Skin epidermis (tissue), 12 donors: ENCODE results near the gene ASAP2.
A peak's percentile ranks its signal among the peaks of the same experiment; 100 is the strongest.

Source experiments
- H3K27ac ChIP-seq, 21 experiments: fragments of 200-600 bp; sonication (generic) in 11 of 21; one replicate each; pipeline ENCODE4 v1.5.0; 2020; ENCODE audit warnings: mild to moderate bottlenecking in 3 of 21, inconsistent platforms in 2 of 21, moderate library complexity in 2 of 21
- H3K4me3 ChIP-seq, 7 experiments: fragments of 200-600 bp; sonication (generic) in 2 of 7; one replicate each; pipeline ENCODE4 v1.5.0; 2020; ENCODE audit warnings: inconsistent platforms in 2 of 7, mild to moderate bottlenecking in 2 of 7, moderate library complexity in 1 of 7

Gene ASAP2

DNA sequence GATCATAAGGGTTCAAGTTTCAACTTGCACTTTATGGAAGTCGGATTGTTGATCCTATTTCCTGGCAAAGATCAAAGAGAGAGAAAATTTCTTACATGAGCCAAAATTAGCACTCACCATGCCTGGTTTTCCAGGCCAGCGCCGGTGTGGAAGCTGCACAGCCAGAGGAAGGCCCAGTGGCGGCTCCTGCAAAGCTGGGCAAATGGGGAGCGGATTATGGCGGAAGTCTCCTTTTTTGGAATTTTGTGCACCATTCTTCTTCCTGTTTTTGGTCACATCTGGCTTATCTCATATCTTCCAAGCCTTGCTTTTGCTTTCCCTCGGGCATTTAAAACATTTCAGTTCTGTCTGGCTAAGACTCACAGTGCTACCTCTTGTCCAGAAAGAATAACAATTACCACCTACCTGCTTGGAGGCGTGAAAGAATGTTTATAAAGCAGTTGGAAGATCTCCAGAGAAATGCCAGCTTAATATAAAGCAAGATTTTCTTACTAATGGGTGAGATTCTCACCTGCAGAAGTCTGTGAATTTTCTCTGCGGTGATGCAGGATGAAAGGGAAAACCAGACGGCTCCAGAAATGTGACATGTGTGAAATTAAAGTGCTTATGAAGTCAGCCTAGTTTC is 94.3 kb downstream of the ASAP2 start:
- peak overlapping the region in 2 of 21 experiments; percentile 7 to 44 for H3K27ac ChIP-seq
- H3K4me3 ChIP-seq = no peak overlapping the region

DNA sequence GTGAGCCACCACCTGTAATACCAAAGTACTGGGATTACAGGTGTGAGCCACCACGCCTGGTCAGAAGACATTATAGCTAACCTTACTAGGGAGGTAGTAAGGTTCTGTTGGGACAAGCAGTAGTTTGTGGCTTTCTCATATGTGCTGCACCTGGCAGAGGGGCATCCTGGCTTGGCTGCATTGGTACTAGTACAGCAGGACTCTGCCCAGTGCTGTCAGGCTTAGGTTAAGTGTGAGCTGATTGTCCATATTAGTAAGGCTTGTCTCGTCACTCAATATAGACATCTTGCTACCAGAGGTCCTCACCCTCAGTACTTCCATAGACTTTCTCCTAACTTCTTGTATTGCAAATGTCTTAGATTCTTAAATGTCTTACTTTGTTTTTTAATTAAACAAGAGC is 96.1 kb downstream of the ASAP2 start:
- no peak overlapping the region for H3K4me3 ChIP-seq
- no peak overlapping the region for H3K27ac ChIP-seq

DNA sequence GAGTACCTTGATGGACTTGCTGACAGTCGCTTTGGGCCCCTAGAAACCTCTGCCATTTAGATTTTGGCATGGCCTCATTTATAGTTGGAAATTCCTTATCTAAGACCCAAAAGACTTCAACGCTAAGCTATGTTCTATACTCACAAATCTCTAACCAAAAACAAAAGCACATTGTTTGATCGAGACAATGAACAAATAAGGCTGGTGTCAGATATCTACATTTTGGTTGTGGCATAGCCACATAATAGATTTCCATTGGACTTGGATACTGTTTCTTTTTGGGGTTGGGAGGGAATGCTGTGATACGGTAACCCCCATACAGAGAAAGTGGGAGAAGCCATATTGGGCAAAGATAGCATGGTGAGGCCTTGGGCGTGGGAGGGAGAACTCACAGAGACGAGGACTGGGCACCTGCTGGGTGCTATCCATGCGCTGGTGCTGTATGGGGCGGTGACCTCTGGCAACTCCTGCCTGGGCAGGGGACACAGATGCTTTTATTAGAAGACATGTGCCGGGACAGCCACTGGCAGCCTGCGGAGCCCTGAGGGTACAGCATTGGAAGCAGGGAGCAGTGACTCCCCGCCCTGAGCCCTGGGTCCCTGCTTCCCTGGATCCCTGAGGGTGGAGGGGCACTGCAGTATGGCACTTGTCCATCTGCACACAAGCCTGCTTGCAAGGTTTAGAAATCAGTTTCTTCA is 97.1 kb downstream of the ASAP2 start:
- H3K27ac ChIP-seq = no peak overlapping the region
- H3K4me3 ChIP-seq = no peak overlapping the region

DNA sequence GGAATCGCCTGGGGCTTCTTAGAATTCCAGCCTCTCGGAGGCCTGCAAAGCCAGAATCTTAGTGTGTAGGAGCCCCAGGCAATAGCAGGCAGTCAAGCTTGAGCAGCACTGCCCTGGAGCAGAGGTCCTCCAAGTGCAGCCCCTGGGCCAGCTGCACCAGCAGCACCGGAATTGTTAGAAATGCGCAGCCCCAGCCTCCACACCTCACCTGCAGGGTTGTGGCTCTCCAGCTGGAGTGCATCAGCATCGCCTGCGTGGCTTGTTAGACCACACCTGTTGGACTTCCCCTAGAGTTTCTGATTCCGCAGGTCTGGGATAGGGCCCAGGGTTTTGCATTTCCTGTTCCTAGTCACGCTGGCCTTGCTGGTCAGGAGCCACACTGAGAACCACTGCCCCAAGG is 100.3 kb downstream of the ASAP2 start:
- Histone ChIP-seq H3K27ac (peak overlapping the region in 4 of 21 experiments; percentile 18 to 74 (median 46)), H3K4me3 (no peak overlapping the region)

DNA sequence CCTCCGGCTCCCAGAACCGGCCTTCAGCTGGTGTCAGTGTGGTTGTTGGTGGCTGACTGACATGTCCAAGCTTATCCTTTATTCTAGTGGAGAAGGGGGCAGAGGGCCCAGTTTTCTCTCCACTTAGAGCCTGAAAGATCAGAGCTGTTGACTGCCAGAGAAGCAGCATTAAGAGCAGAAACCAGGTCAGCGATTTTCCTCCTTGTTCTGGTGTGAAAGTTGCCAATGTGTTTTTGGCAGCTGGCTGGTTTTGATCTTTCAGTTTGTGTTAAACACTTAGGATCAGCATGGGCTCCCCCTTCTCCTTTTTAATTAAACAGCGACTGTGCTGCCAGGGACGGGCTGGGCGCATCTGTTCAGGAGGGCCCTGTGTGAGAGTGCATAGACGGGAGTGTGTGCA is 100.9 kb downstream of the ASAP2 start:
- no peak overlapping the region for H3K4me3 ChIP-seq
- peak overlapping the region in 4 of 21 experiments; percentile 18 to 74 (median 46) for H3K27ac ChIP-seq

DNA sequence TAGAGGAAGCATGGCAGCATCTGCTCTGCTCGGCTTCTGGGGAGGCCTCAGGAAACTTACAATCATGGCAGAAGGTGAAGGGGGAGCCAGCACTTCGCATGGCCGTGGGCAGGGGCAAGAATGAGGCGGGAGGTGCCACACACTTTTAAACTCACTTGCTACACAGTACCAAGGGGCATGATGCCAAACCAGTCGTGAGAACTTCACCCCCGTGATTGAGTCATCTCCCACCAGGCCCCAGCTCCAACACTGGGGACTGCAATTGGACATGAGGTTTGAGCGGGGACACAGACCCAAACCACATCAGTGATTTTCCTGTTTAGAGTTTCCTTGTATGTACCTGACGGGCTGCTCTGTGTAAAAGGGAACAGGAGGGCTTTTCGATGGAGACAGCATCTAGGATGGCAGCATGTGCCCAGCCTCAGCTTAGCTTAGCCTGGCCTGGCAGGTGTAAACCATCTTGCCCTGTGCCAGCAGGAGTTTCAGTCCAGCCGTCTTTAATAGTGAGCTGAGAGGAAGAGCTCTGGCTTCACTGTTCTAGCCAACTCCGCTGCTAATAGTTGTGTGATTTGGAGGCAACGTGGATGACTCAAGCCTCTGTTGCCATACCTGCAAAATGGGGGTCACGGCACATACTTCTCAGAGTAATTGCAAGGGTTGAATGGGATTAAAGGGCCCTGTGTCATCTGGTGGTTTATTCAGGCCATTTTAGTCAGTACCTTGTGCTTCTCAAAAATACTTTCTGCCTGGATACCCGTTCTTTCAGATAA is 101.8 kb downstream of the ASAP2 start:
- Histone ChIP-seq H3K27ac (peak overlapping the region in 2 of 21 experiments; percentile 35 to 41), H3K4me3 (no peak overlapping the region)

DNA sequence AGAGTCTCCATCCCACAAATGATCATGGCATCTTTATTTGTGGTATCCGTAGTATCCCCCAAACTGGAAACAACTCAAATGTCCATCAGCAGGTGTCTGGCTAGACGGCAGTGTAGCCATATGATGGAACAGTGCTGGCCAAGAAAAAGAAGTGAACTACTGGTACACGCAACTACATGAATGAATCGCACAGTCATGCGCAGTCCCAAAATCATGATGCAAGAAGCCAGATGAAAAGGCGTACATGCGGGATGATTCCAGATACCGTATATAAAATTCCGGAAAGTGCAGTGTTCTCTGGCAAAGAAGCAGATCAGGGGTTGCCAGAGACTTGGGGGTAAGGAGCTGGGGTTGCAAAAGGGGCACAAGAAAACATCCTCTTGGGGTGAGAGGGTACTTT is 102.5 kb downstream of the ASAP2 start:
- H3K27ac ChIP-seq = no peak overlapping the region
- H3K4me3 ChIP-seq = no peak overlapping the region

DNA sequence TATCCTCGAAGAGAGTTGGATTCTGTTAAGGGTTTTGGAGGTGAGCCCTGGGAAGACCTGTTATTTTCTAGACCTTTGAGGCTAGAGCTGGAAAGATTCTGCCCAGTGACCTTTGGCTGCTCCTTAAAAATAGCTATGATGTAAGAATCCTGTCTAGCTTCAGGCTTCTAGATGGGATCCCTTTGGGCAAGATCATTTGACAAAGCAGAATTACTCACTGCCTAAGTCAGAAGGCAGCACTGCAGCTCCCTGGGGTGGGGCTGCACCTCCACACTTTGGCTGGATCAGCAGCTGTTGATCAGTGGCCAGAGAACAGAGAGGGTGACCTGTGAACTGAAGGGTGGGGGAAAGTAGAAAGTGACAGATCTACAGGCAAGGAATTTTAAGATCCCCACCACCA is 103.8 kb downstream of the ASAP2 start:
- Histone ChIP-seq H3K27ac (peak overlapping the region in 10 of 21 experiments; percentile 18 to 81 (median 64)), H3K4me3 (no peak overlapping the region)

DNA sequence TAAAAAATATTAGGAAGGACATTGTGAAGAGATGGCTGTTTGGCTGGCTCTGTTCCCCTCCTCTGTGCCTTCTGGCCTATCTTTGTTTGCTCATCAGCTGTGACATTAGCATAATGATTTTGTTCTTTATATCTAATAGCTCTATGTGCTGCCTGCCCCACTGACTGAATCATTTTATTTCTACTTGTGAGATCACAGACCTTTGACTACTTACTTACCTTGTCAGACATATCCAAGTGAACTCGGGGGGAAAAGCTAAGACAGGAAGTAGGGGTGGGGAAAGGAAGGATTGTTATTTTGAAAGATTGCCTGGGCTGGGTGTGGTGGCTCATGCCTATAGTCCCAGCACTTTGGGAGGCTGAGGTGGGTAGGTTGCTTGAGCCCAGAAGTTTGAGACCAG is 104.2 kb downstream of the ASAP2 start:
- peak overlapping the region in 12 of 21 experiments; percentile 18 to 81 (median 62) for H3K27ac ChIP-seq

DNA sequence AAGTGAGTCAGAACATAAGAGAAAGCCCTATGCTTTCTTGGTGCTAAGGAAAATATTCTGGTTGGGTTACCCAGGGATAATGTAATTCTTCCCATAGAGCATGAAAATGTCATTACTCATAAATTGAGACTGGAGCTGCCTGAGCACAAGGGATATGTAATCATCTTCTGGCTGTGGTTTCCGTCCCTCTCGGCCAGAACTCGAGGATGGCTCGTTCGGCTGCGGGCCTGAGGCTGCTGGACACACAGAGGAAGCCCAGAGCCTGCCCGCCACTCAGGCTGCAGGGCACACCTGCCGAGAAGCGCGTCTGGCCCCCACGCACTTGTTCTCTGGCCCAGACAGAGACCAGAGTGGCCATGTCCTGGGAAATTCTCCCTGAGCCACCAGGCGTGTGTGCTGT is 104.9 kb downstream of the ASAP2 start:
- Histone ChIP-seq H3K27ac (peak overlapping the region in 9 of 21 experiments; percentile 20 to 81 (median 58)), H3K4me3 (no peak overlapping the region)

More for the DNA sequence above, 104.2 kb downstream of the ASAP2 start:
- no peak overlapping the region for H3K4me3 ChIP-seq

DNA sequence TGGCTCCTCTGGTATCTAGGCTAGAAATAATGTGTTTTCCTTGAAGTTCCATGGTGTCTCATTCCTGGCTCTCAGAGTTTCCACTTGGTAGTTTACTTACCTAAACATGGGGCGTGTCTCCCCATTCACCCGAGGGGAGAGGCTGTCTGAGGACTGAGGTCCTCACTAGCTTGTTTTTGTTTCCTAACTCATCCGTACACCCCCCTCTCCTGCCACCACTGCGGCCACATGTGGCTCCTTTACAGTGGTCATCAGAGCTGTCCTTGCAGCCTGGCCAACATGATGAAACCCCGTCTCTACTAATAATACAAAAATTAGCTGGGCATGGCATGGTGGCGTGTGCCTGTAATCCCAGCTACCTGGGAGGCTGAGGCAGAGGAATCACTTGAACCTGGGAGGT is 106.0 kb downstream of the ASAP2 start:
- H3K27ac ChIP-seq = peak overlapping the region in 4 of 21 experiments; percentile 24 to 80 (median 62)

DNA sequence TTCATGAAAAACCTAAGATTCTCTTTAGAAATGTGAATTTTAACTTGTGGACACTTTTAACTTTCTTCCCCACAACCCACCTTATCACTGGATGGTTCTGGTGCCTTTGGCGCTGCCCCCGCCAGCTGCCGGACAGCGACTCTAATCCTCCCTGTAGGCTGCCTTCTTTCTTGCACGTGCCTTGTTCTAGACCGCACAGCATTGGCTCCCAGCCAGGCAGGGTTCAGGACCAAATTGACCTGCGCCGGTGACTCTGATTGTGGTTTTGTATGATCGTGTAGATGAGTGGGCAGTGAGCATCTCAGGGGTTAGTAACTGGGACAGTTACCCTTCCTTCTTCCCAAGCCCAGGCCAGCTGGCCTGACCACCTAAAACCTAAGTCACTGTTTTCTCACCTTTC is 106.8 kb downstream of the ASAP2 start:
- no peak overlapping the region for H3K4me3 ChIP-seq
- H3K27ac ChIP-seq = no peak overlapping the region

More for the DNA sequence above, 106.0 kb downstream of the ASAP2 start:
- H3K4me3 ChIP-seq = no peak overlapping the region

DNA sequence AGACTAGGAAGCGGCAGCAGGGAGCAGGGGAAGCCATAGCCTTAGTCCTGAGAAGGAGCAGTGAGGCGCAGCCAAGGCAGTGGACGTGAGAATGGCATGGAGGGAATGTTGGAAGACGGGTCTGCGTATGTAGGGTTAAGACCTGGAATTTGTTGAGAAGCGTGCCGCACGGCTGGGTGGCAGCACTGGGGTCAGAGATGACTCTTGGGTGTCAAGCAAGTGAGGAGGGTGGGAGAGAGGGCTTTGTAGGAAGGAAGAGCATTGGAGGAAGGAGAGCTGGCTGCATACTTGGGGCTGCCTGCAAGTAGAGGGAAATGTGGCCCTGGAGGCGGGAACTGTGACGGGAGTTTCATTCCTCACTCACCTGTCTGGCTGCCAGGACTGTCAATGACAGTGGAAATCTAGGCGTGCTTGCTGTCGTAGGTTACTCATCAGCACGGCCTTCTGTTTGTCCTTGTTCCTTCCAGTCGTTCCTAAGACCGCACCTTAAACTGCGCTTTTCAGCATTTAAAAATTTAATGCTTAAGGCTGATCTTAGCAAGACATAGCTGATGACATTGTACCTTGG is 108.8 kb downstream of the ASAP2 start:
- Histone ChIP-seq H3K27ac (no peak overlapping the region), H3K4me3 (no peak overlapping the region)

DNA sequence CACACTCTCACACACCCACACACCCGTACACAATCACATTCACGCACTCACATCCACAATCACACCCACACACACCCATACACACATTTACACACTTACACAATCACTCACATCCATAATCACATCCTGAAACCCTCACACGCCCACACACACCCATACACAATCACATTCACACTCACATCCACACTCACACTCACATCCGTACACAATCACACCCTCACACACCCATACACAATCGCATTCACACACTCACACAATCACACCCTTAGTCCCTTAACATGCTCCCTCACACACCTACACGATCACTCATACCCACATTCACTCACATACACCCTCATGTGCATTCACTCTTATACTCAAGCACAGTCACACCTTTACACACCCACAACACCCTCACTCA is 110.9 kb downstream of the ASAP2 start:
- Histone ChIP-seq H3K27ac (no peak overlapping the region), H3K4me3 (no peak overlapping the region)

DNA sequence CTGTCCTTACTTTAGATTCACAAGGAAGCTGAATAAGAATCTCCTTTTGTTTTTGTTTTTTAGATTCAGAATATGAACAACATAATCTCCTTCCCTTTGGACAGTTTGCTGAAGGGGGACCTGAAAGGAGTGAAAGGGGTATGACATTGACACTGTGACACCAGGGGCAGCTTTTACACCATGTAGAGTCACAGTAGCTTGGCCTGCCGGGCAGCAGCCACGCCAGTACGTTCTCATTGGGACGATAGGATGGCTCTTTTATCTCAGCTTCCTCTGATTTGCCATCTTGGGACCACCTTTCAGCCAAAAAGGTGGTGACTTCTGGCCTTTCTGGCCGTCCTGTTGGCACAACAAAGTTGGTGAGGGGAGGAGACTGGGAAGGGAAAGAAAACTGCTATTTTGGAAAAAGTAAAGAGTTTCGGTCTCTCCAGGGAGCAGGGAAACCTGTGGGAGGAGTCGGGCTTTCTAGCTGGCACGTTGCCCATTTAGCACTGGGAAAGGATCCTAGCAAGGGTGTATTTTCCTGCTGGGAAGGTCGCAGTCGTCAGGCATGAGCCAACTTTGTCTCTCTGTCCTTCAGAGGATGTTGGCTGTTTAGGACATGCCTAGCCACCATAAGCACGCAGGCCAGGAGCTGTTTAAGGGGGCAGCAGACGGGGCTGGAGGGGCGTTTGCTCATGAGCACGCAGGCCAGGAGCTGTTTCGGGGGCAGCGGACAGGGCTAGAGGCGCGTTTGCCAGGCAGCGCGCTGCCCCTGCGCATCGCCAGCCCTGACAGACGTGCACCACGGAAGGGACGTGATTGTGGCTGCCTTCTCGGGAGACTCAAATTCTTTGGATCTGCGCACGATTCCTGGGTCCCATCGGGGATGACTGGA is 112.1 kb downstream of the ASAP2 start:
- Histone ChIP-seq H3K27ac (peak overlapping the region in 2 of 21 experiments; percentile 18 to 41), H3K4me3 (no peak overlapping the region)

DNA sequence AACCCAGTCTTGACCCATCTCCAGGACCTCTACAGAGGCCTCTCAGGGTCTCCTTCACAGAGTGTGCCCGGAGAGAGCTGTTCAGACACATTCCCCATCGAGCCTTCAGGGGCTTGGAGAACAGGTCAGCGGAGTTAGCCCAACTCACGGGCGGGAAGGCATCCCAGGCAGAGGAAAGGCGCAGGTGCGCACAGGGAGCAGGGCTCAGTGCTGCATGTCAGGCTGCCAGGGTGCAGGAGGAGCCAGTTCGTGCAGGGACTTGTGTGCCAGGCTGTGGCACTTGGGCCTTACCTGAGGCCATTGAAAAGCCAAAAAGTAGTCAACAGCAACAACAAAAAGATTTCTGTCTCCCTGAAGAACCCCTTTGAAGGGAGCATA is 112.7 kb downstream of the ASAP2 start:
- peak overlapping the region in 1 of 21 experiments; percentile 41 for H3K27ac ChIP-seq

DNA sequence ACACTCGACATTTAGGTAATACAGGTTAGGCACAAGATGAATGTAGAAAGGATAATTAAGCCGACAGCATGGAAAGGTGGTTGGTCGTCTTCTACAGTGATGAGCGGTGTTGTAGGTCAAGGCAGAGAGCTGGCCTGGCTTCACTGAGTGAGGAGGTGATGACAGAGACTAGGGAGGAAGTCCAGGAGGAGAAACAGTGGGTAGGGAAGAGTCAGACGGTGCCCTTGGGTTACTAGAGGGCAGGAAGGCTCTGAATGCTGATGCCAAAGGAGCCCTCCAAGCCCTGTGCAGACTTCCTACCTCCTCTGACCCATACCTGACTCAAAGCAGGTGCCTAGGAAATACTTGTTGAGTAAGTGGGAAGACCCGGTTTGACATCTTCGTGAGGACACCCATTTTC is 116.0 kb downstream of the ASAP2 start:
- H3K27ac ChIP-seq = no peak overlapping the region
- no peak overlapping the region for H3K4me3 ChIP-seq

More for the DNA sequence above, 112.7 kb downstream of the ASAP2 start:
- no peak overlapping the region for H3K4me3 ChIP-seq

DNA sequence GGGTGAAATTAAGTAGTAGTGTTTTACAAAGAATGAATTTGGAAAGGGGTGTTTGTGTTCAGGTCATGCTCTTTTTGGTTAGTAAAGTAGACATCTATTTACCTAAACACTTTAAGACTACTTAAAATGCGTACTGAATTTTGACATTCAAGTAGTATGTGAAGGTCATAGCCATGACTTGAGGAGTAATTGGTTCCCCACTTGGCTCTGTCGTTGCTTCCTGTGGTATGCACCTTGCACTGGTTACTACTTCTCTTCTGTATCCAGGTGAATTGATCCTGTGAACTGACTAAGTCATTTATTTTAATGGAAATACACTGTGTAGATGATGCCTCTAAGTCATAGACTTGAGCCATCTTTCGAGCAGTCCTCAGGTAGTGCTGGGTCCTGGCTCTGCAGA is 118.8 kb downstream of the ASAP2 start:
- Histone ChIP-seq H3K27ac (no peak overlapping the region), H3K4me3 (no peak overlapping the region)

DNA sequence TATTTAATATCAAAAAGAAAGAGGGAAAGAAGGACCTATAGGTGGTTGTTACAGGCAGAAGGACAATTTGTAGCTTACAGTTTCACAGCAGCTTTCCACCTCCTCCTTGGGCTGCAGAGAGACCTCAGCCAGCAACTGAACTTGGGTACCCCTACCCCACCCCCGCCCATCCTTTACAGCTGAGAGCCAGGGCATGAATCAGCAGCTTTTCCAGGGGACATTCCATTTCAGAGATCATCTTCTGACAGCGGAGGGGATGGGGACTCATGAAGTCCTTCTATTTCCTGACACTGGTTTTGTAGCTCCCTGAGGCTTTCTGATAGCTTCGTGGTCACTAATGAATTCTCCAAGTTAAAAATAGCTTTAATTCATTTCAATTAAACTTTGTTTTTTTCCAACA is 120.4 kb downstream of the ASAP2 start:
- Histone ChIP-seq H3K4me3 (no peak overlapping the region), H3K27ac (peak overlapping the region in 2 of 21 experiments; percentile 3 to 7)
